Activated CD4-positive, alpha-beta T cell treated with anti-CD3 and anti-CD28 coated beads, Interleukin-2, amount 10 ng/mL, durations not matched to agents 24 days and 14 days (primary cell): ENCODE data around the gene DNAH8. TPM values are rescaled to one million over a fixed set of nuclear protein-coding genes. Genes with fewer than 3 reads are reported as not detected.
A peak's percentile ranks its signal among the peaks of the same experiment; 100 is the strongest.

Experiments used
- DNase-seq: peaks from one replicate; pipeline ENCODE4 v3.0.0; 2022
- H3K27ac Mint-ChIP-seq: one replicate; pipeline ENCODE4 v1.8.0; 2022; ENCODE audit warnings: mild to moderate bottlenecking, mixed read lengths
- H3K27me3 Mint-ChIP-seq: one replicate; pipeline ENCODE4 v1.8.0; 2022; ENCODE audit warnings: mixed read lengths
- H3K36me3 Mint-ChIP-seq: one replicate; pipeline ENCODE4 v1.8.0; 2022; ENCODE audit warnings: low read depth, mild to moderate bottlenecking, mixed read lengths
- H3K4me1 Mint-ChIP-seq: one replicate; pipeline ENCODE4 v1.8.0; 2021; ENCODE audit warnings: mixed read lengths
- H3K4me3 Mint-ChIP-seq: one replicate; pipeline ENCODE4 v1.8.0; 2022; ENCODE audit warnings: mild to moderate bottlenecking, moderate library complexity, mixed read lengths
- H3K9me3 Mint-ChIP-seq: one replicate; pipeline ENCODE4 v1.8.0; 2021; ENCODE audit warnings: mixed read lengths
- intact Hi-C: fragments of 100-400 bp; cut with micrococcal nuclease; formaldehyde crosslinking; loops from one replicate; pipeline ENCODE4 v1.15.1; 2023
- total RNA-seq: library from RNA; stranded (reverse); gene quantifications from 2 replicates; pipeline ENCODE4 v1.2.3, GENCODE V29; 2022

Gene DNAH8
- total RNA-seq, 1 donor from 2014 or later = not detected

DNA sequence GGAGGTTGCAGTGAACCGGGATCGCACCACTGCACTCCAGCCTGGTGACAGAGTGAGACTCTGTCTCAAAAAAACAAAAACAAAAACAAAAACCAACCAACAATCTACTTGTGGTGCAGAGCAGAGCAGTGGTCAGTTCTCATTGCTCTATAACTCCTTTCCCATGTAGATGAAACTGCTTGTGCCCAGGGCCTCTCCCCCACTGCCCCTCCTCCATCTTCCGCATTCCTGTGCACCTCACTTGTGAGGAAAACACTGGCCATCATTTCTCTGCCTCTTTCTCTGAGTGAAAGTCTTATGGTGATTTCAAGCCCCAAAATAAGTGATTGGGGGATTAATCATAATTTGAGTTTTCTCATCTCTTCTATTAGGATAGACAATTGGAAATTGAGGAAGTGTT is 269.6 kb downstream of the DNAH8 start:
- Mint-ChIP-seq H3K4me3 (no peak overlapping the region), H3K27ac (no peak overlapping the region), H3K9me3 (no peaks in the 10 kb centered on the region), H3K27me3 (peaks cover 18% of the 10 kb centered on the region), H3K4me1 (no peaks in the 10 kb centered on the region), H3K36me3 (no peaks in the 10 kb centered on the region)
- DNase-seq = no peak
- intact Hi-C loops = no loop called here

DNA sequence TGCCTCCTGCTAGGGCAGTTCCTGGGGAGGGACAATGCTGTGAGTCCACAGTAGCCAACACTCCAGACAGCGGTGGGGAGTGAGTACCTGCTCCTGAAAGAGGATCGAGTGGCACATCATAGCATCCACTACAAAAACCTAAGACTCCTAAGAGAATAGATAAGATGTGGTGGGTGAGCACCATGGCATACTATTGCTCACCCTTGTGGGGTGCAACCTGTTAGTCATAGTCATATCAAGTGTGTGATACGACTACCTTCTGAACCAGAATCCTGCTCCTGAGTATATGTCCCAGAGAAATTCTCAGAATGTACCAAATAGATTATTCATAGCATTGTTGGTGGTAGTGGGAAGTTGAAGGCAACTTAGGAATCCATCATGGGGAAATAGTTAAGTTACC is 270.7 kb downstream of the DNAH8 start:
- intact Hi-C loops = no loop called here
- Mint-ChIP-seq H3K4me1 (no peaks in the 10 kb centered on the region), H3K9me3 (no peaks in the 10 kb centered on the region), H3K27ac (no peak overlapping the region), H3K4me3 (no peak overlapping the region), H3K36me3 (no peaks in the 10 kb centered on the region), H3K27me3 (peaks cover 12% of the 10 kb centered on the region)
- DNase-seq = no peak

DNA sequence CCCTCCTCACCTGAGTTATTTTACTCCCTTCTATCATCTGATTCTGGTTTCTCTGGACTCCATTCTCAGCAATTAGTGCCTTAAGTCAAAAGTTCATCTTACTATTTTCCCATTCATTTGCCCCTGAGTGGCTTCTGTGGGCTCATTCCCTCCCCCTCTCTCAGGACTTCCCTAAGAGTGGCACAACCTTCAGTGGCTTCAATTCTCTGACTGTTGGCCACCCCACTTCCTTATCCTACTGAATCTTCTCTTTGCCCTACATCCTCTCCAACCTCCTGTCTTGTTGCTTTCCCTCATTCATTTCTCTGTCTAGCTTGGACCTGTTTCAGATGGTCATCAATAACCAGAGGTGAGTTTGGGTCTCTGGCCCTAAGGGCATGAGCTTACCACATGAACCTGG is 272.4 kb downstream of the DNAH8 start:
- DNase-seq = no peak
- Mint-ChIP-seq H3K27ac (no peak overlapping the region), H3K4me1 (no peaks in the 10 kb centered on the region), H3K9me3 (no peaks in the 10 kb centered on the region), H3K27me3 (peaks cover 11% of the 10 kb centered on the region), H3K4me3 (no peak overlapping the region), H3K36me3 (no peaks in the 10 kb centered on the region)
- intact Hi-C loops = no loop called here

DNA sequence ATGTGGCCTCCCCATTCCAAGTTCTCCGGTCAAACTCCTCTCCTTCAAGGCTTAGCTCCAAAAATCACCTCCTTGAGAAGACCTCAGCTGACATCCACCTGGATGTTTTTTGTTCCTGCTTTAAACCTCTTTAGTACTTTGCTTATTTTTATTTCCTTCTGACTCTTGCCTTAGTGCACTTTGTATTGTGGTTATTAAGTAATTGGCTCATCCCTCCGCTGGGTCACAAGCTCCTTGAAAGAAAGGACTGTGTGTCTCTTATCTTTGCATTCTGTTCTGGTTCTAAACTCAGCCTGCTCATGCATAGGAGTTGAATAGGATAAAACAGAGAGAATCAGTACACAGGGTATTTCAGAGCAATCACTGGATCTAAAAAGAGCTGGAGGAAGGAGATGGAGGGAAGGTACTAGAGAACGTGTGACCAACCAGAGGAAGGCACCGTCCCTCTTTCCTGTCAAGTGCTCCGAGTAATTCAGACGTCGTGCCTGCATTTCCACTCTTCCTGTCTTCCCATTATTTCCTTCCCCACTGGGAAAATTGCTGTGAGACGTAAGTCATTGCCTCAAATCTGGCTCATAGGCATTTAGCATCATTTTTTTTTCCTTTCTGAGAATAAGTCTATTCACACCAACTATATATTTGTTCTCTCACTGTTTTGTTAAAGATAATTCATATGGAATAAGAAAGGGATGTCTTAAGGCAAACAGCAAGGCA is 273.8 kb downstream of the DNAH8 start:
- no peak for DNase-seq
- intact Hi-C loops = no loop called here
- Mint-ChIP-seq H3K36me3 (no peaks in the 10 kb centered on the region), H3K27me3 (peaks cover 11% of the 10 kb centered on the region), H3K27ac (no peak overlapping the region), H3K4me1 (no peaks in the 10 kb centered on the region), H3K4me3 (no peak overlapping the region), H3K9me3 (no peaks in the 10 kb centered on the region)

DNA sequence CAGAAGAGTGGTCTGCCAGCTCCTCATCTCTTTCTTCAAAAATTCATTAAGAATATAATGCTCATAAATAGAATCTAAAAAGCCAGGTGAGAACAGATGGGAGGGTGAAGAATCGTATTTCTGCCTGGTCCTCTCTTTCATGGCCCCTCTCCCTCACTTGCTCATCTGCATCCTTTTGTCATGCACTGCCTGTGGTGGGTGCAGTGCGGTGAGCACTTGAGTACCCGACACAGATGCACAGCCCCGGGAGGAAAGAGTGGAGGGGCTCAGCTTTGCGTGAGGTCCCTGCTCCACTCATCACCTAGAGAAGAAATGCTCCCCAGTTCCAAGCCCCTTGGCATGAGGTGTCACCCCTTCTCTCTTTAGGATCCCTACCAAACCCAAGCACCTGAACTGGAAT is 275.4 kb downstream of the DNAH8 start:
- no peak overlapping the region for H3K27ac Mint-ChIP-seq
- no peak overlapping the region for H3K4me3 Mint-ChIP-seq
- no peaks in the 10 kb centered on the region for H3K4me1 Mint-ChIP-seq
- peaks cover 11% of the 10 kb centered on the region for H3K27me3 Mint-ChIP-seq
- H3K9me3 Mint-ChIP-seq = no peaks in the 10 kb centered on the region
- intact Hi-C loops = no loop called here
- no peaks in the 10 kb centered on the region for H3K36me3 Mint-ChIP-seq
- DNase-seq = no peak

DNA sequence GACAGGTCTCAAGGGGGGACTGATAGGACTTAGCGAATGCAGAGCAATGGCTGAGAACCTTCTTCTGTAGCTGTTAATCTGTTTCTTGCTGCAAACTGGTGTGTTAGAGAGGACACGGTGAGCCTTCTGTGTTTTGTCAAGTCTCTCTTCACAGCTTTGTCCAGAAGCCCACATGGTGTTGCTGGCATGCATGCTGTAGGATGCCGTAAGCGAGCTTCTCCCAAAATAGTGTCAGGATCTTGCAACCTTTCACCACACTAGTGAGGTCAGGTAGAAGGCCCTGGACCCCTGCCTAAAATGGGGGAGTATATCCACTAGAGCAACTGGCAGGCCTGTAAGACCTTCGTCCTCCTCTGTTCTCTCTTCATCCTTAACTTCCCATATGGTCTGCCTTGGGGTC is 281.6 kb downstream of the DNAH8 start:
- intact Hi-C loops = loop anchor here (5.0 kb wide), 1 partner anchor 306 kb away; no protein-coding TSS in a partner anchor
- H3K27me3 Mint-ChIP-seq = peaks cover 39% of the 10 kb centered on the region
- H3K27ac Mint-ChIP-seq = no peak overlapping the region
- no peaks in the 10 kb centered on the region for H3K4me1 Mint-ChIP-seq
- peak; percentile 33 for DNase-seq
- H3K9me3 Mint-ChIP-seq = no peaks in the 10 kb centered on the region
- H3K4me3 Mint-ChIP-seq = no peak overlapping the region
- H3K36me3 Mint-ChIP-seq = no peaks in the 10 kb centered on the region

DNA sequence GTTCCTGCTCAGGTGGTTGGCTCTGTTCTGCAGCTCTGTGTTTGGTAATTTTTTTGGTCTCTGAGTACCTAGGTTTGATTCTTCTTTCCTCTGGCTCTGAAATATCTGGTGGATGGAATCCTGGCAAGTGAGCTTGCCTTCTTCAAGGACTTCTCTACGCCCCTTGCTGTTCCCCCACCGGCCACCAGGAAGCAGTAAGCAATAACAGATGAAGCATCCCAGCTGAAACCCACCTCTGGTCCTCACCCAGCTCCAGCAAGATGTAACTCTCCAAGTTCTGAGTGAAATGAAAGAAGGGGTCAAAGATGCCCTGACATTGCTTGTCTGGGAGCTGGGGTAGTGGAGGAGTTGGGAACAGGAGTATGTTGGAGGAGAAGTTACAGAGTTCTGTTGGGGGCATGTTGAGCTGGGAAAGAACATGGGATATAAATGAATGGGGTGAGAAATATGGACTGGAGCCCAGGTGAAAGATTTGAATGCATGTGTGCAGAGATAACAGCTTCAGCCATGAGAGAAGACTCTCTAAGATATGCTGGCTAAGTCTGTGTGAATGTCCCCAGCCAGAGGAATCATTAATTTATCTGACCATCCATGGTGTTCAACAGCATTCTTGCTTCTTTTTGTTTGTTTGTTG is 282.1 kb downstream of the DNAH8 start:
- H3K4me1 Mint-ChIP-seq = no peaks in the 10 kb centered on the region
- DNase-seq = peak; percentile 69
- no peaks in the 10 kb centered on the region for H3K9me3 Mint-ChIP-seq
- H3K27ac Mint-ChIP-seq = no peak overlapping the region
- intact Hi-C loops = loop anchor here (5.0 kb wide), 1 partner anchor 305 kb away; no protein-coding TSS in a partner anchor
- H3K36me3 Mint-ChIP-seq = no peaks in the 10 kb centered on the region
- peaks cover 41% of the 10 kb centered on the region for H3K27me3 Mint-ChIP-seq
- H3K4me3 Mint-ChIP-seq = no peak overlapping the region

DNA sequence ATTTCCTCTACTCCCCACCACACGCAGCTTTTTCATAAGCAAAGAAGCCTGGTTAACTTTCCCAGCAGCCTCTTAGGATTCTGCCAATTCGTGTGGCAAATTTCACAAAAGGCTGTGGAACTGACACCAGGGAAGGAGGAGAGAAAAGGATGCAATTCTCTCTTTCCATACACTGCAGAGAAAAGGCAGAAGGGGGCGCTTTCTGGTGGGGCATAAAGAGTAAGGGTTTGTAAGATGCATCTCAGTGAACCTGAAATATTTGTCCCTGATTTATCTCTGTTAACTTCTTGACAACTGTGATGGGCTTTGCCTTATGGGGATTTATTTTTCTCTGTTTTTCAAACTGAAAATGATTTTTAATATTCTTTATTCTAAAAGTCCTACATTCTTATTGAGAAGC is 288.0 kb downstream of the DNAH8 start:
- Mint-ChIP-seq H3K4me1 (no peaks in the 10 kb centered on the region), H3K4me3 (no peak overlapping the region), H3K27ac (no peak overlapping the region), H3K36me3 (no peaks in the 10 kb centered on the region), H3K9me3 (no peaks in the 10 kb centered on the region), H3K27me3 (peaks cover 56% of the 10 kb centered on the region)
- intact Hi-C loops = no loop called here
- DNase-seq = no peak

DNA sequence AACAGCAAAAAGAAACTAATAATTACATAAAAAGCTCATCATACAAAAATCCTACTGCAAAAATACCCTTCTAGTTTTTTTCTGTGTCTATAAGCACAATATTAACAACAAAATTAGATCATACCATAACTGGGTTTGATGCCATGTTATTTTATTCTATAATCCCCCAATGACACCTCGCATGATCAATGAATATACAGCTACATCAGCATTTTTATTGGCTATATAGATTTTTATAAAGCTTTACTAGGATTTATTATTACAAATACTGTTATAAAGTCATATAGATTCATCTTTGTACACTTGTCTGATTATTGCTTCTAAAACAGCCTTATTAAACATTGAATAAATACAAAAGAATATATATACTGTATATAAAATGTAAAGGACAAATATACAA is 288.4 kb downstream of the DNAH8 start:
- no peaks in the 10 kb centered on the region for H3K4me1 Mint-ChIP-seq
- DNase-seq = no peak
- H3K27me3 Mint-ChIP-seq = peaks cover 60% of the 10 kb centered on the region
- no peak overlapping the region for H3K27ac Mint-ChIP-seq
- intact Hi-C loops = no loop called here
- no peaks in the 10 kb centered on the region for H3K36me3 Mint-ChIP-seq
- H3K9me3 Mint-ChIP-seq = no peaks in the 10 kb centered on the region
- H3K4me3 Mint-ChIP-seq = no peak overlapping the region

DNA sequence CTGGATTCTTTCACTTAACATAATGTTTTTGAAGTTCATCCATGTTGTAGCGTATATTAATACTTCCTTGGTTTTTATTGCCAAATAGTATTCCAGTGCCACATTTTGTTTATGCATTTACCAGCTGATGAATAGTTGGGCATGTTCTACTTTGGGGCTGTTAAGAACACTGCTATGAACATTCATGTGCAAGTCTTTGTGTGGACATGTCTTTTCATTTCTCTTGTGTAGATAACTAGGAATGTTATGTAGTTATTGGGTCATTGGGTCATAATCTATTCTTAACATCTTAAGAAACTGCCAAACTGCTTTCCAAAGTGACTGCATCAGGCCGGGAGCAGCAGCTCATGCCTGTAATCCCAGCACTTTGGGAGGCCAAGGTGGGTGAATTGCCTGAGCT is 289.7 kb downstream of the DNAH8 start:
- Mint-ChIP-seq H3K27me3 (peaks cover 62% of the 10 kb centered on the region), H3K9me3 (no peaks in the 10 kb centered on the region), H3K4me3 (no peak overlapping the region), H3K27ac (no peak overlapping the region), H3K36me3 (no peaks in the 10 kb centered on the region), H3K4me1 (no peaks in the 10 kb centered on the region)
- intact Hi-C loops = no loop called here
- no peak for DNase-seq

DNA sequence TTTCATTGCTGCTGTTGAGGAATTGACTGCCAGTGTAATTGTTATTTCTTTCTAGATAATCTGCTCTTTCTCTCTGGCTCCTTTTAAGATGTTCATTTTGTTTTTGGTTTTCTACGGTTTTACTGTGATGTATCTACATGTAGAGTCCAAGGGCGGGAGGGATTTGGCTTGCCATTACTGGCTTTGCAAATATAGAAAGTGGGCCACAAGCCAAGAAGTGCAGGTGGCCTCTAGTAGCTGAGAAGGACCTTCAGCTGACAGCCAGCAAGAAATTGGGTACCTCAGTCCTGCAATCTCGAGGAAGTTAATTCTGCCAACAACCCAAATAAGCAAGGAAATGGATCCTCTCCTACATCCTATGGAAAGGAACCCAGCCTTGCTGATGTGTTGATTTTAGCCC is 290.7 kb downstream of the DNAH8 start:
- intact Hi-C loops = no loop called here
- no peak overlapping the region for H3K4me3 Mint-ChIP-seq
- DNase-seq = no peak
- no peaks in the 10 kb centered on the region for H3K4me1 Mint-ChIP-seq
- H3K27me3 Mint-ChIP-seq = peaks cover 56% of the 10 kb centered on the region
- H3K9me3 Mint-ChIP-seq = no peaks in the 10 kb centered on the region
- H3K27ac Mint-ChIP-seq = no peak overlapping the region
- no peaks in the 10 kb centered on the region for H3K36me3 Mint-ChIP-seq

- Mint-ChIP-seq H3K27me3 (peaks cover 61% of the 10 kb centered on the region), H3K36me3 (no peaks in the 10 kb centered on the region), H3K27ac (no peak overlapping the region), H3K9me3 (no peaks in the 10 kb centered on the region), H3K4me3 (no peak overlapping the region), H3K4me1 (no peaks in the 10 kb centered on the region)
- intact Hi-C loops = no loop called here
- no peak for DNase-seq
Observed at GRCh38 chr6:39007575-39007974, 292.5 kb downstream of the DNAH8 start.

- Mint-ChIP-seq H3K27me3 (peaks cover 63% of the 10 kb centered on the region), H3K9me3 (no peaks in the 10 kb centered on the region)
Observed at GRCh38 chr6:39008737-39009136, 293.6 kb downstream of the DNAH8 start.

DNA sequence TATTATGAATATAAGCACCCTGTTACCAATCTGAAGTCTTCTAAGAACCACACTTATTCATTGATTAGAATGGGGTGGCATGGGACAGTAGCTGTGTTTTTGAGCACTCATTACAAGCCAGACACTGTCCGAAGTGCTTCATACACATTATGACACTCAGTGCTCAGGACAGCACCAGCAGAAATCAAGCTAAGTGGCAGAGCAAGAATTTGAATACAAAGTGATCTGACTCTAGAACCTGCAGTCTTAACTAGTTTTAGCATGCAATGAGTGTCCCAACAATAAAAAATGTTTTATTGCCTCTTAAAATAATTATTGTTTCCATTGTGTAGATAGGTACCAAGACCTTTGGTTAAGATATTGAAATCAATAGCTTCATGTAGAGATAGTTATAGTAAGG is 294.4 kb downstream of the DNAH8 start:
- intact Hi-C loops = no loop called here

More at GRCh38 chr6:39008737-39009136, 293.6 kb downstream of the DNAH8 start:
- H3K27ac Mint-ChIP-seq = no peak overlapping the region
- H3K4me3 Mint-ChIP-seq = no peak overlapping the region
- no peaks in the 10 kb centered on the region for H3K4me1 Mint-ChIP-seq
- no peak for DNase-seq
- intact Hi-C loops = no loop called here
- H3K36me3 Mint-ChIP-seq = no peaks in the 10 kb centered on the region

More for the DNA sequence above, 294.4 kb downstream of the DNAH8 start:
- no peak overlapping the region for H3K27ac Mint-ChIP-seq
- no peaks in the 10 kb centered on the region for H3K4me1 Mint-ChIP-seq
- no peak for DNase-seq
- H3K27me3 Mint-ChIP-seq = peaks cover 58% of the 10 kb centered on the region
- no peak overlapping the region for H3K4me3 Mint-ChIP-seq
- no peaks in the 10 kb centered on the region for H3K9me3 Mint-ChIP-seq
- H3K36me3 Mint-ChIP-seq = no peaks in the 10 kb centered on the region
